HepG2 (cell line): ENCODE measurements around the gene TRAPPC10.

Experiments
- ATF3 ChIP-seq: sonication (generic); formaldehyde crosslinking; IDR thresholded peaks from 2 replicates; pipeline ENCODE4 v1.4.0; 2020; ENCODE audit warnings: missing genetic modification reagents
- CTCF ChIP-seq: sonication (generic); formaldehyde crosslinking; IDR thresholded peaks from 2 replicates; pipeline ENCODE4 v1.5.0; 2020; ENCODE audit warnings: mild to moderate bottlenecking, missing genetic modification reagents, moderate library complexity
- HOXA7 ChIP-seq: sonication (generic); formaldehyde crosslinking; IDR thresholded peaks from 2 replicates; pipeline ENCODE4 v1.8.1; 2022; ENCODE audit warnings: mild to moderate bottlenecking, missing genetic modification reagents, moderate library complexity
- NR2C2 ChIP-seq: sonication (generic); formaldehyde crosslinking; IDR thresholded peaks from 2 replicates; pipeline ENCODE4 v1.4.0; 2020; ENCODE audit warnings: missing genetic modification reagents, mild to moderate bottlenecking, moderate library complexity, borderline replicate concordance

- no peak for TF ChIP-seq NR2C2 (CRISPR knock-in tag)
- TF ChIP-seq HOXA7, result no peak
- TF ChIP-seq ATF3, result no peak
- TF ChIP-seq CTCF (CRISPR knock-in tag), result no peak
Measured at GRCh38 chr21:43970551-43970950, 41.6 kb upstream of the TRAPPC10 start.
